Cortex of kidney (tissue), 1 donor: ENCODE results near the gene CT45A5.
"Not testable (repeated sequence)": the region's sequence is repeated elsewhere in the genome, so short reads cannot be mapped to it uniquely, and the experiment has no call there.

Experiments used
- DNase-seq: peaks from one replicate; lab custom pipeline; 2025; lab: John Stamatoyannopoulos, UW

CT45A5 gene, protein sequence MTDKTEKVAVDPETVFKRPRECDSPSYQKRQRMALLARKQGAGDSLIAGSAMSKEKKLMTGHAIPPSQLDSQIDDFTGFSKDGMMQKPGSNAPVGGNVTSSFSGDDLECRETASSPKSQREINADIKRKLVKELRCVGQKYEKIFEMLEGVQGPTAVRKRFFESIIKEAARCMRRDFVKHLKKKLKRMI

GRCh38 chrX:135785403-135785802 lies at the start of gene CT45A5:
TSS of gene CT45A5 (minus strand) at chrX:135785503. CDS start at chrX:135781729, 3,774 bp downstream.
- DNase-seq, result not testable (repeated sequence)

DNA sequence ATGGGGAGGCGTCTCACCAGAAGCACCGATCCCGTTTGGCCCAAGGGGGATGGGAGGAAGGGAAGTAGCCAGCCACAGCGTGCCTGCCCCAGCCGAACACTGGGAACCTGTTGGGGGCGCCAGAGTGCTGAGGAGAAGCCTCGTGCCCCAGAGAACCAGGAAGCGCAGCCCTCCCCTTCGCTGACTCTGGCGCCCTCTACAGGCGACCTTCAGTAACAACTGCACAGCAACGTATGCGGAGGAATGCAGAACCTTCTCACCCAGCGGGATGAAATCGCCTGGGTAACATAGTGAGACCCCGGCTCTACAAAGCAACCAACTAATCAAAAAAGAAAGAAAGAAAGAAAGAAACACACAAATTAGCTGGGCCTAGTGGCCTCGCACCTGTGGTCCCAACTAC lies 34.6 kb upstream of the CT45A5 start, which contains the start of gene CT45A2:
CT45A2 (minus strand) TSS at position 101 of the 400 bp plus-strand sequence. CDS start 3,747 bp downstream, outside the sequence.
- DNase-seq, result not testable (repeated sequence)

GRCh38 chrX:135802687-135803086 lies 17.4 kb upstream of the CT45A5 start, which contains the start of gene CT45A6:
TSS of gene CT45A6 (minus strand) at chrX:135802787. CDS start at chrX:135798993, 3,794 bp downstream.
- DNase-seq, result not testable (repeated sequence)

GRCh38 chrX:135768091-135768490 lies 17.2 kb downstream of the CT45A5 start, which contains the start of gene CT45A3:
TSS of gene CT45A3 (minus strand) at chrX:135768191. CDS start at chrX:135764444, 3,747 bp downstream.
- not testable (repeated sequence) for DNase-seq

DNA sequence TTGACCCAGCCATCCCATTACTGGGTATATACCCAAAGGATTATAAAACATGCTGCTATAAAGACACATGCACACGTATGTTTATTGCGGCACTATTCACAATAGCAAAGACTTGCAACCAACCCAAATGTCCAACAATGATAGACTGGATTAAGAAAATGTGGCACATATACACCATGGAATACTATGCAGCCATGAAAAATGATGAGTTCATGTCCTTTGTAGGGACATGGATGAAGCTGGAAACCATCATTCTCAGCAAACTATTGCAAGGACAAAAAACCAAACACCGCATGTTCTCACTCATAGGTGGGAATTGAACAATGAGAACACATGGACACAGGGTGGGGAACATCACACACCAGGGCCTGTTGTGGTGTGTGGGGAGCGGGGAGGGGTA lies 40.6 kb downstream of the CT45A5 start:
- DNase-seq, result not testable (repeated sequence)

DNA sequence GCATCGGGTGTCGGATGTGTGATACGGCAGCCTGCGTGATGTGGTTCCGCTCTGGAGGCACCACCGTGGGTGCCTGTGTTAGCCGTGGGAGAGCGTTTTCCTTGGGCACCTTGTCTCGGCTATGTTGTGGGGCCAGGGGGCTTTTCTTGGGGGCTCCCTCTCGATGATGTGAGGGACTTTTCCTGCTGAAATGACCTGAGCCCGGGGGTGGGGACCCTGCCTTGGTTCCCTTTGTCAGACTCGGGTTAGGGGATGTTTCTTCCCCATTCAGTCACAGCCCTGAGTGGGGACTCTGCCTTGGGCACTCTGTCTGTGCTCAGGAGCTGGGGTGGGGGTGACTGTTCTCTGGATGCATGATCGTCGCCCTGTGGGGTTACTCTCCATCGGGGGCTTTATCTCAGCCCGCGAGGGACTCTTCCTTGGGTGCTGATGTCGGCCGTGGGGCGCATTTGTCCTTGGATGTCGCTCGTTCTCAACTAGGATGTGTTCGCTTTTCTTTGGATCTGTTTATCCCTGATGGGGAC lies 44.0 kb downstream of the CT45A5 start:
- no peak for DNase-seq

DNA sequence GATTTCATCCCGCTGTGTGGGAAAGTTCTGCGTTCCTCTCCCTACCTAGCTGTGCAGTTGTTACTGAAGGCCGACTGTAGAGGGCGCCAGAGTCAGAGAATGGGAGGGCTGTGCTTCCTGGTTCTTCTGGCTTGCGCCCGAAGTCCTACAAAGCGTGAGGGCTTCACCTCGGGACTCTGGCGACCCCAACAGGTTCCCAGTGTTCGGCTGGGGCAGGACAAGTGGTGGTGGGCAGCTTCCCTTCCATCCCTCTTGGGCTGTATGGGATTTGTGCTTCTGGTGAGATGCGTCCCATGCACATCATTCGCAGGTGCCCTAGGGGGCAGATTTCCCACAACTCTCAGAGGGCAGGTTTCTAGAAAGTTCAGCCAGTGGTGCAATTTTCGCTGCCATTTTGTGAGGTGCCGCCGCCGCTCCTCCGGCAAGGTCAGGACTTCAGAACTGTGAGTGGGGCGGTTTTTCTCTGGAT lies 44.6 kb downstream of the CT45A5 start:
- DNase-seq, result no peak

GRCh38 chrX:135737366-135738071 lies 47.8 kb downstream of the CT45A5 start:
- no peak for DNase-seq

DNA sequence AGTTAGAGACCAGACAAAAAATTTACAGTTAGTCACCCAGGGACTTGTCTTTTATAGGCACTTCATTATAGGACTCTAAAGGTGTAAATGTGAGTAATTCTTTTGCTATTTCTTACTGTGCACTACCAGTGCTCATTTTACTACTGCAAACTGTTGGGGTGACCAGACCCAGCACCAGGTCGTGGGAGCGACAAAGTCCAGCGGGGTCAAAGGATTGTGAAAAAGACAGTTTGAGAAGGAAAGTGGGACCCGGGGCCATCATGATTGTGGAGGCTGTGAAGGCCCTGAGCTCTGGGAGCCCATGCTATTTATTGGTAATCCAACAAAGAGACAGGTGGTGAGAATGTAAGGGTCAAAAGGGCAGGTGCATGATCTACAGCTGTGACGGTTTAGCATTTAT lies 50.6 kb downstream of the CT45A5 start:
- not testable (repeated sequence) for DNase-seq
